A673 (cell line): ENCODE measurements around the gene ATP6V1F. TPM values are rescaled to one million over a fixed set of nuclear protein-coding genes. Genes with fewer than 3 reads are reported as not detected.

ENCODE experiments used
- BruUV-seq: library from RNA; stranded (reverse); fragments of 400-500 nt; replicated peaks from 2 replicates; lab custom pipeline; 2021; lab: Mats Ljungman, UMichigan
- CTCF ChIA-PET: fragments of 300-600 bp; sonication (Branson Sonifier 250); formaldehyde crosslinking; loops from one replicate; lab custom pipeline; 2022; ENCODE audit warnings: antibody characterized with exemption; lab: Charles Lee
- POLR2A ChIA-PET: fragments of 300-600 bp; sonication (Branson Sonifier 250); formaldehyde crosslinking; loops from one replicate; lab custom pipeline; 2022; ENCODE audit warnings: antibody characterized with exemption; ENCODE audit not compliant: low non-redundant PET; lab: Charles Lee
- DNase-seq: peaks from one replicate; pipeline ENCODE4 v3.0.0-alpha.2; 2015; ENCODE audit warnings: low spot score
- H3K27ac ChIP-seq: fragments of 200-600 bp; sonication (generic); 2 replicates; pipeline ENCODE4 v1.5.1; 2016; ENCODE audit warnings: mixed run types, low read depth, mild to moderate bottlenecking, mixed read lengths, antibody characterized with exemption, low read length; ENCODE audit not compliant: poor library complexity, severe bottlenecking
- H3K27me3 ChIP-seq: fragments of 200-600 bp; sonication (generic); replicated peaks from 2 replicates; pipeline ENCODE4 v1.6.1; 2017; ENCODE audit warnings: mixed run types, low read depth, mild to moderate bottlenecking, mixed read lengths, antibody characterized with exemption, low read length; ENCODE audit not compliant: insufficient read depth, poor library complexity
- H3K36me3 ChIP-seq: fragments of 200-600 bp; sonication (generic); 2 replicates; pipeline ENCODE4 v1.6.1; 2016; ENCODE audit warnings: mixed run types, mild to moderate bottlenecking, mixed read lengths, antibody characterized with exemption, low read length; ENCODE audit not compliant: insufficient read depth, poor library complexity, severe bottlenecking
- H3K4me1 ChIP-seq: fragments of 200-600 bp; sonication (generic); 2 replicates; pipeline ENCODE4 v1.6.1; 2017; ENCODE audit warnings: mixed run types, mild to moderate bottlenecking, mixed read lengths, antibody characterized with exemption, low read length; ENCODE audit not compliant: insufficient read depth, poor library complexity, severe bottlenecking
- H3K4me3 ChIP-seq: fragments of 200-600 bp; sonication (generic); 2 replicates; pipeline ENCODE4 v1.5.1; 2016; ENCODE audit warnings: low read depth, mixed run types, mild to moderate bottlenecking, mixed read lengths, low read length; ENCODE audit not compliant: poor library complexity, severe bottlenecking
- H3K9me3 ChIP-seq: fragments of 200-600 bp; sonication (generic); 2 replicates; pipeline ENCODE4 v1.6.1; 2016; ENCODE audit warnings: mixed run types, low read depth, mild to moderate bottlenecking, mixed read lengths, antibody characterized with exemption, low read length; ENCODE audit not compliant: poor library complexity, severe bottlenecking
- CTCF ChIP-seq: fragments of 300-800, 200-600 bp; sonication (generic); conservative IDR thresholded peaks from 2 replicates; pipeline ENCODE4 v1.5.1; 2017; ENCODE audit warnings: low read depth, mild to moderate bottlenecking, antibody characterized with exemption, low read length, moderate library complexity, mixed read lengths
- EZH2 ChIP-seq: fragments of 200-600 bp; sonication (generic); IDR thresholded peaks from 2 replicates; pipeline ENCODE4 v1.6.1; 2017; ENCODE audit warnings: borderline replicate concordance, low read depth, mild to moderate bottlenecking, mixed read lengths, antibody characterized with exemption, low read length; ENCODE audit not compliant: poor library complexity, severe bottlenecking
- intact Hi-C: fragments of 100-400 bp; cut with micrococcal nuclease; formaldehyde crosslinking; loops from one replicate; pipeline ENCODE4 v1.10.0; 2022; ENCODE audit not compliant: unreplicated experiment
- total RNA-seq: library from RNA; stranded (reverse); gene quantifications from 2 replicates; pipeline ENCODE4 v1.2.3, GENCODE V29; 2021

The ATP6V1F gene
- total RNA-seq, 1 experiment from 2014 or later: 148 TPM

- no peak for DNase-seq
- Histone ChIP-seq H3K27me3 (no peaks in the 10 kb centered on the region), H3K27ac (no peak overlapping the region), H3K4me3 (no peak overlapping the region), H3K4me1 (peaks cover 19% of the 10 kb centered on the region), H3K9me3 (no peaks in the 10 kb centered on the region), H3K36me3 (no peaks in the 10 kb centered on the region)
- CTCF ChIA-PET: no interaction called here
- POLR2A ChIA-PET: no interaction called here
- BruUV-seq: no TSS peak
- TF ChIP-seq EZH2: no peak
- TF ChIP-seq CTCF: no peak
- intact Hi-C loops: no loop called here
These were observed 35.3 kb upstream of the ATP6V1F start for GRCh38 chr7:128827248-128827958.

- ChIA-PET POLR2A (no interaction called here), CTCF (no interaction called here)
- H3K4me1 ChIP-seq: peaks cover 26% of the 10 kb centered on the region
- no peak overlapping the region for H3K4me3 ChIP-seq
- no peak for DNase-seq
- no peak overlapping the region for H3K27ac ChIP-seq
- H3K36me3 ChIP-seq: no peaks in the 10 kb centered on the region
- no peaks in the 10 kb centered on the region for H3K27me3 ChIP-seq
- no peaks in the 10 kb centered on the region for H3K9me3 ChIP-seq
- TF ChIP-seq EZH2 (no peak), CTCF (no peak)
- BruUV-seq: no TSS peak
- intact Hi-C loops: no loop called here
These were observed 34.5 kb upstream of the ATP6V1F start for GRCh38 chr7:128827971-128828711.

GRCh38 chr7:128829391-128830166 is 33.1 kb upstream of the ATP6V1F start:
- Histone ChIP-seq H3K9me3 (no peaks in the 10 kb centered on the region), H3K27me3 (no peaks in the 10 kb centered on the region), H3K36me3 (no peaks in the 10 kb centered on the region), H3K4me1 (peaks cover 33% of the 10 kb centered on the region), H3K27ac (no peak overlapping the region), H3K4me3 (peak overlapping the region; percentile 48)
- TF ChIP-seq CTCF (no peak), EZH2 (no peak)
- no TSS peak for BruUV-seq
- CTCF ChIA-PET: no interaction called here
- no peak for DNase-seq
- POLR2A ChIA-PET: no interaction called here
- intact Hi-C loops: no loop called here
